GM12873 (cell line): Measurements from ENCODE around the gene PRF1.

ENCODE experiments used
- TF ChIP-seq, protein P1 (sequence below): IDR thresholded peaks from 2 replicates; pipeline ENCODE4 v1.5.1; 2012; ENCODE audit warnings: low read depth, mild to moderate bottlenecking, moderate library complexity, low read length, control low read depth; ENCODE audit not compliant: insufficient read depth; ENCODE audit errors: missing control alignments

The PRF1 gene

DNA sequence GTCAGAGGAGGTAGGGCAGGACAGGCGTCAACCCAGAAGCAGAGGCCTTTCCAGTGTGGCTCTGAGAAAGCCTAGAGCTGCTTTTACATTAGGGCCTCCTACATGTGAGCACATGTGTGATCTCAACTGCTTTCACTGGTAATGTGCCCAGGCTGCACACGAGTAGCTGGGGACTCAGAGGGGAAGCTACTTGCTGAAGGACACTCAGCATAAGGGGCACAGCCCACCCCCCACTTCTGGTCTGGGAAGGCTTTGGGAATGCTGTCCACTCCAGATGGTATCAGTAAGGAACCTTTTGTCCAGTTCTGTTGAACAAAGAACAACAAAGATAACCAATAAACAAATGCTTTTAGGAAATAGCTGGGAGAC, 18.9 kb downstream of the PRF1 start:
- TF ChIP-seq, protein P1, sequence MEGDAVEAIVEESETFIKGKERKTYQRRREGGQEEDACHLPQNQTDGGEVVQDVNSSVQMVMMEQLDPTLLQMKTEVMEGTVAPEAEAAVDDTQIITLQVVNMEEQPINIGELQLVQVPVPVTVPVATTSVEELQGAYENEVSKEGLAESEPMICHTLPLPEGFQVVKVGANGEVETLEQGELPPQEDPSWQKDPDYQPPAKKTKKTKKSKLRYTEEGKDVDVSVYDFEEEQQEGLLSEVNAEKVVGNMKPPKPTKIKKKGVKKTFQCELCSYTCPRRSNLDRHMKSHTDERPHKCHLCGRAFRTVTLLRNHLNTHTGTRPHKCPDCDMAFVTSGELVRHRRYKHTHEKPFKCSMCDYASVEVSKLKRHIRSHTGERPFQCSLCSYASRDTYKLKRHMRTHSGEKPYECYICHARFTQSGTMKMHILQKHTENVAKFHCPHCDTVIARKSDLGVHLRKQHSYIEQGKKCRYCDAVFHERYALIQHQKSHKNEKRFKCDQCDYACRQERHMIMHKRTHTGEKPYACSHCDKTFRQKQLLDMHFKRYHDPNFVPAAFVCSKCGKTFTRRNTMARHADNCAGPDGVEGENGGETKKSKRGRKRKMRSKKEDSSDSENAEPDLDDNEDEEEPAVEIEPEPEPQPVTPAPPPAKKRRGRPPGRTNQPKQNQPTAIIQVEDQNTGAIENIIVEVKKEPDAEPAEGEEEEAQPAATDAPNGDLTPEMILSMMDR, result no peak

DNA sequence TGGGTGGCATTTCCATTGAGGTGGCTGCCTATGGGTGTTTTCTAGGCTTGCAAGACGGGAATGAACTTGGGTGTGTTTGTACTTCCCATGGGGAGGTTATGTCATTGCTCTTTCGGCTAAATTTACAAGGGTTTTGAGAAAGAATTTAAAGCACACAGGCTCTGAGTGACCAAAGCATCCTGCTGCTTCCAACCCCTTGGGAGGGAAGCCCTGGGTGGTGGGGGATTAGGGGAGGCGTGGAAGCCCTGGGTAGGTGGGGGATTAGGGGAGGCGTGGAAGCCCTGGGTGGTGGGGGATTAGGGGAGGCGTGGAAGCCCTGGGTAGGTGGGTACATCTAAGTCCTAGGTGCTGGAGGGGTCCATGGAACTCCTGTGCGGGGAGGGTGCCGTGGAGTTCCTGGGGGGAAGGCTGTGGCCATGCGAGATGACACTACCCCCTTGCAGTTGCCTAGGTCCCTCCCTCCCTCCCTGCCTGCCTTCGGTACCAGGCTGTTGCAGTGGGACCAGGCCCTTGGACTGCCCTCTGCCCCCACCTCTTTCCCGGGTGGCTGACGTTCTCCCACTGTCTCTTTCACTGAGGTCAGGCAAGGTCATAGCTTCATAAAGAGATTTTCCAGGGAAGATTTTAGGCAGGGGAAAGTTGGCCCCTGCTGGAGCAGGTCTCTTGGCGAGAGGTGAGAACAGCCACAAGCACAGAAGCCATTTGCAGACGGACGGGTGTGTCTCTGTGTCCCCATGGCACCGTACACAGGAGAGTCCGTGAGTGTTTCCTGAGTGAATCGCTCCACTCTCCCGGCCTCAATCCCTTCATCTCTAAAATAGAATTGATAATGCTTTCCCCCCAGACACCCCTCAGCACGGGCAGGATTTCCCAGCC, 19.5 kb downstream of the PRF1 start:
- TF ChIP-seq, protein P1, result no peak

DNA sequence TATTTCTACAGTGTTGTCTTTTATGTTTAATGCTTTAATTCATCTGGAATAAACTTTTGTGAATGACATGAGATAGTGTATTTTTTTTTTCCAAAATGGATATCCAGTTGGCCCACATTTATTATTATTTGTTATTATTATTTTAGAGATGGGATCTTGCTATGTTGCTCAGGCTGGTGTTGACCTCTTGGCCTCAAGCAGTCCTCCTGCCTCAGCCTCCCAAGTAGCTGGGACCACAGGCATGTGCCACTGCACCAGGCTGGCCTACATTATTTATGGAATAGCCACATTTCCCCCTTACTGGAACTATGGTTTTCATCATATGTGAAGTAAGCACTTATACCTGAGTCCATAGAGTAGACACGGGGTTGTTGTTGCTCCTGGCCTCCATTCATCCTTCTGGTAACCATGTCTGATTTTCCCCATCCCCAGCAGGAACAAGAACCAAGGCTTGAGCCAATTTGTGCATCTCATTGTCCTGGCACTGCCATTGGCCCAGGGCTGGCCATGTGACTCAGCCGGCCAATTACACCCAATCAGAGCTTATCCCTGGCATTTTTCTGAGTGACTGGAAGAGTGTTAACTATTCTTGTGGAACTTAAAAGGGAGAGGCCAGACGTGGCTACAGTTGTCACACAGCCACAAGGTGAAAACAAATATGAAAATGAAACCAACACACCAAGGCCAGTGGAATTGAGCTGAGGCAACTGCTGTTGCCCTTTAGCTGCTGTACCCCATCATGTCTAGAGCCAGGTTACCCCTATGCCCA, 23.1 kb downstream of the PRF1 start:
- TF ChIP-seq, protein P1, result no peak

DNA sequence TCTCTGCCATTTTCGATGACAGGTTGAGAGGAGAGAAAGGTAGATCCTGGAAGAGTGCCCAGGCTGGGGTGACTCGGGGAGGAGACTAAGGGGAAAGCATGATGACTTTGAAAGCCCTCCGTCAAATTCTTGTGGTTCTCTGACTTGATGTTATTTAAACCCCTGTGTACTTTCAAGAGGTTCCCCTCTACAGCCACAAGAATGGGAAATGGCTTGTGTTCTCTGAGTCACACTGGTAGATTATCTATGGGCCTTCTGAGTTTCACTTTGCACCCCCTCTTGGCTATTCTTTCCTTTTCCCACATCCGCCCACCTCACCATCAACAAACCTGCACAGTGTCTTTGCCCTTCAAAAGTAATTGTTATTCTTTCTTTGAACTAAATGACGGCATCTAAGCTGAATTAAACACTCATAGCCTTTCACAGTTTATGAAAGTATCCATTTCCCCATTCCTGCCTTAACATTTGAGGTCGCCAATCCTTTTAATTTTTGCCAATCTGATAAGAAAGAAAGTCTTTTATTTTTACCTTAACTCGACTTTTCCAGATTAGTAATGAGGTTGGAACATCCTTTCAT, 24.1 kb downstream of the PRF1 start:
- TF ChIP-seq, protein P1, result no peak

DNA sequence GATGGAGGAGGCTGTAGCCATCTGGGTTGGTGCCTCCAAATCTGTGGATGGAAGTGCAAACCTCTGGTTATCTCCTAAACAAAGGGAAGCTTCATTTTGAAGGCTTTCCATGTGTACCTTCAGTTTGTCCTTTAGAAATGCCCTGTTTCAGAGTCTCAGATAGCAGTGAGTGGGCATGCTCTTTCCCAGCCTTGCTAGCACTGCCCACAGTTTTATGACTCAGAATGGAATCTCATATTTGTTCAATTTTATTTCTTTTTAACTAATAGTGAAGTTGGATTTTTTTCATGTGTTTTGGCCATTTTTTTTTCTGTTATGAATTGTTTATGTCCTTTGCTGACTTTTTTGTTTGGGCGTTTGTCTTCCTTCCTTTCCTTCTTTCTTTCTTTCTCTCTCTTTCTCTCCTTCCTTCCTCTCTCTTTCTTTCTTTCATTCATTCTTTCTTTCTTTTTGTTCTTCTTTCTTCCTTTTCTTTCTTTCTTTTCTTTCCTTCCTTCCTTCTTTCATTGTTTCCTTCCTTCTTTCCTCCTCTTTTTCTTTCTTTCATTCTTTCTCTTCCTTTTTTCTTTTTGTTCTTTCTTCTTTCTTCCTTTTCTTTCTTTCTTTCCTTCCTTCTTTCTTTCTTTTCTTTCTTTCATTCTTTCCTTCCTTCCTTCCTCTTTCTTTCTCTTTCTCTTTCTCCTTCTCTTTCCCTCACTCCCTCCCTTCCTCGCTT, 25.6 kb downstream of the PRF1 start:
- TF ChIP-seq, protein P1, result no peak

DNA sequence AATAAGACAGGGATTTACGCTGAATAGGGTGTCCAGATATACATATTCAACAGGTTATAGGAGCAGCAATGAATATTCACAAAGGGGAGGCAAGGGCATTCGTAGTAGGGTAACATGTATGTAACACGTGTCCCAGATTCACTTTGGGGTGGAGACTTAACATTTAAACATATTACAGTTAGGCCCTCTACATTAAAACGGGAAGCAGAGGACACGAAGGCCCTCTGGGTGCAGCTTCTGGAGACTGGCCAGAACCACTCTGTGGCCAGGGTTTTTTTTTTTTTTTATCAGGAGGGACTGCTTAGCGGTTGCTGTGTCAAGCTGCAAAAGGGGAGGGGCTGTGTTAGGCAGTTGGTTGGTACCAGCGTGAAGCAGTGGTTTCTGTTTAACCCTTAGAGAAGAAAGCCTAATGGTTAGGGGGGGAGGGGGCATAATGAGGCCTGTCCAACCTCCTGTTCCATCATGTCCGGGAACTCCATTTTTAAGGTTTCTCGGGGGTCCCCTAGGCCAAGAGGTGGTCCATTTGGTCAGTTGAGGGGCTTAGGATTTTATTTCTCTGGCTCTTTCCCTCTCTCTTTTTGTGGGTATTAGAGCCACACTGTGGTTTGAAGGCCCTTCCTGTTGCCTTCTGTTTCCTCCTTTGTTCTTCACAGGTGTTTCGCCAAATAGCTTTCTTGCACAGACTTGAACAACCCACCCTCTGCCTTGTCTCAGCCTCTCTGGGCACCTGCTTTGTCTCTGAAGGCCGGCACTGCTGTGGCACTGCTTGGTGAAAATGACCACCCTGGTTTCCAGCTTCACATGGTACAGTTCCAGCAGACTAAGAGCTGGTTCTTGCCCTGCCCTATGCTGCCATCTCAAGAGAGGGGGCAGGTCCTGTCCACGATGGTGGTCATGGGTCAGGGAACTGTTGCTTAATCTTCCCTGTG, 26.4 kb downstream of the PRF1 start:
- TF ChIP-seq, protein P1, result no peak
